Measurements from ENCODE around the gene CLCN7.

The CLCN7 gene

DNA sequence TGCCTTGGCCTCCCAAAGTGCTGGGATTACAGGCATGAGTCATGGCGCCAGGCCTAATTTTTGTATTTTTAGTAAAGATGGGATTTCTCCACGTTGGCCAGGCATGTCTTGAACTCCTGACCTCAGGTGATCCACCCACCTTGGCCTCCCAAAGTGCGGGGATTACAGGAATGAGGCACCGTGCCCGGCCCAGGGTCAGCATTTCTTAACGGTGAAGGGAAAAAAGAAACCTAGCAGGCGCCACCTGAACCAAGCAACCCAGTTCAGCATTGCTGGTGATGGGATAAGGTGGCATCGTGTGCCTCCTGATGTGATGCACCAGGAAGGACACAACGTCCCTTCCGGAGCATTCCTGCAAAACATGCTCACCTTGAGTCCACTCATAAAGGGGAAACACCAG is 2.2 kb upstream of the CLCN7 start:
- Histone ChIP-seq H3K27me3 (replicated peaks; ENCODE audit: control insufficient read depth, insufficient read depth, low read length) (no peaks in the 10 kb centered on the region), H3K36me3 (ENCODE audit: control insufficient read depth, insufficient read depth, low read length) (no peaks in the 10 kb centered on the region), H3K4me3 (replicated peaks; ENCODE audit: low read depth, low read length) (no peak overlapping the region)
- no peak for DNase-seq (ENCODE audit: extremely low read depth, insufficient read length)
- no peak for TF ChIP-seq CTCF (IDR thresholded peaks at IDR 0.05; ENCODE audit: insufficient read depth, low read length, poor library complexity, severe bottlenecking)

DNA sequence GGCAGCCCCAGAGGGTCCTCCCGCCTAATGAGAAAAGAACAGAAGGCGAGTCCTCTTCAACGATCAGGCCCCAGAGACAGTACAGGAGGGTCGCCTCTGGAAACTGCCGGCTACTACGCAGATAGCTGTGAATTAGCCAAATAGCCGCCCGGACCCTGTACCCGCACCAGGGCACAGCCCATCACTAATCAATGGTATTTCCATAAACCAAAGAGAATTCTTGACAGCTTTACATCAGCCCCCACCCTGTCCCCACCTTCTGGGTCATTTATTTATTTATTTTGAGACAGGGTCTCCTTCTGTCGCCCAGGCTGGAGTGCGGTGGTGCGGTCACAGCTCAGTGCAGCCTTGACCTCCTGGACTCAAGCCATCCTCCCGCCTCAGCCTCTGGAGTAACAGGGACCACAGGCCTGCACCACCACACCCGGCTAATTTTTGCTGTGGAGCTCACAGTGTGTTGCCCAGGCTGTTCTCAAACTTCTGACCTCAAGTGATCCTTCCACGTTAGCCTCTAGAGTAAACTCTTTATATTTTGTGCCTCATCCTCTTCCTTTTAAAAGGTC is 805 bp upstream of the CLCN7 start:
- DNase-seq (ENCODE audit: extremely low read depth, insufficient read length): no peak
- H3K4me3 ChIP-seq (replicated peaks; ENCODE audit: low read depth, low read length): peak overlapping the region; percentile 83
- no peaks in the 10 kb centered on the region for H3K36me3 ChIP-seq (ENCODE audit: control insufficient read depth, insufficient read depth, low read length)
- TF ChIP-seq CTCF (IDR thresholded peaks at IDR 0.05; ENCODE audit: insufficient read depth, low read length, poor library complexity, severe bottlenecking): no peak
- no peaks in the 10 kb centered on the region for H3K27me3 ChIP-seq (replicated peaks; ENCODE audit: control insufficient read depth, insufficient read depth, low read length)

DNA sequence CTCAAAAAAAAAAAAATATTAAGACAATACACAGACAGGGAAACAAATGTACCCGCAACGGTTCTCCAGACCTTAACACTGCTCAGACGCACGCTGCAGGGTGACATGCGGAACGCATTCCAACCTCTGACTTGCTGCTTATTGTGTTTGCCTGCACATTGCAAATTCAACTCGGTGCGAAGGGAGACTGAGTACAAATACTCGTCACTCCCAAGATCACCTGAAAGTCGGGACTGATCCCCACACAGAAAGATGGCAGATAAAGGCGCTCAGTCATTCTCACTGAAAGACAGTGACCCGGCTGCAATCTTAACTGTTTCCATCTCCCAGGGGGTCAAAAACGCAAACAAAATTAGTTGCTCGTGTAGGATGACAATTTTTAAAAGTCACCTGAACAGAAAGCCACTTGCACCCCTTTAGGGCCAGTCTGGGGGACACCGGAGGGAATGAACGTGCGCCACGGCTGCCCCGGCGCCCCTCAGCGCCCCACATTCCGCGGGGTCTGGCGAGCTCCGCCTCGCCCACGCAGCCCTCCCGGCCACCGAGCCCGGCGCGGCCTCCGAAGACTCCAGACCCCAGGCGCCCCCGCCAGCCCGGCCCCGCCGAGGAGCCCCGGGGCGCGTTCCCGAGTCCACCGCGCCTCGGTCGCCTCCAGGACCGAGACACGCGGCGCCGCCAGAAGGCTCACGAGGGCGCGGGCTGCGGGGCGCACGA is 589 bp downstream of the CLCN7 start:
- DNase-seq (ENCODE audit: extremely low read depth, insufficient read length): no peak
- no peak for TF ChIP-seq CTCF (IDR thresholded peaks at IDR 0.05; ENCODE audit: insufficient read depth, low read length, poor library complexity, severe bottlenecking)
- Histone ChIP-seq H3K4me3 (replicated peaks; ENCODE audit: low read depth, low read length) (peak overlapping the region; percentile 83), H3K27me3 (replicated peaks; ENCODE audit: control insufficient read depth, insufficient read depth, low read length) (no peaks in the 10 kb centered on the region), H3K36me3 (ENCODE audit: control insufficient read depth, insufficient read depth, low read length) (no peaks in the 10 kb centered on the region)

DNA sequence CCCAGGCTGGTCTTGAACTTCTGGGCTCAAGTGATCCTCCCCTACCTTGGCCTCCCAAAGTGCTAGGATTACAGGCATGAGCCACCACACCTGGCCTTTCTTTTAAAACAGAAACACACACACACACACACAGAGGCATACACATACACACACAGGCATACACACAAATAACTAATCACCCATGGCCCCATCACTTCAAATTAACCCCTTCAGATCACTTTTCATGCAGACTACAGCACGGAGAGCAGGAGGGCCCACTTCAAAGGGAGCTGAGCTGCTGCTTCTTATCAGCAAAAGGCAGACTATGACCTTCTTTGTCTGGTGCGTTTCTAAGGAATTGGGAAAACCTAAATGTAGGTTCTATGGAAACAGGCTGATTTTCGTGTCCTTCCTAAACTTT is 1.9 kb downstream of the CLCN7 start:
- H3K4me3 ChIP-seq (replicated peaks; ENCODE audit: low read depth, low read length): no peak overlapping the region
- no peak for DNase-seq (ENCODE audit: extremely low read depth, insufficient read length)

GRCh38 chr16:1471569-1472194 is 3.1 kb downstream of the CLCN7 start:
- Histone ChIP-seq H3K4me3 (replicated peaks; ENCODE audit: low read depth, low read length) (no peak overlapping the region; the same call in 1 of the 2 replicates), H3K36me3 (ENCODE audit: control insufficient read depth, insufficient read depth, low read length) (no peaks in the 10 kb centered on the region), H3K27me3 (replicated peaks; ENCODE audit: control insufficient read depth, insufficient read depth, low read length) (no peaks in the 10 kb centered on the region)
- TF ChIP-seq CTCF (IDR thresholded peaks at IDR 0.05; ENCODE audit: insufficient read depth, low read length, poor library complexity, severe bottlenecking): no peak
- peak; percentile 3 for DNase-seq (ENCODE audit: extremely low read depth, insufficient read length)

More for the DNA sequence above, 1.9 kb downstream of the CLCN7 start:
- Histone ChIP-seq H3K27me3 (replicated peaks; ENCODE audit: control insufficient read depth, insufficient read depth, low read length) (no peaks in the 10 kb centered on the region), H3K36me3 (ENCODE audit: control insufficient read depth, insufficient read depth, low read length) (no peaks in the 10 kb centered on the region)
- no peak for TF ChIP-seq CTCF (IDR thresholded peaks at IDR 0.05; ENCODE audit: insufficient read depth, low read length, poor library complexity, severe bottlenecking)
